ENCODE data around the gene ADCY2.

ADCY2 gene

GRCh38 chr5:7784683-7785380 lies 388.9 kb downstream of the ADCY2 start:
- no peak for DNase-seq (ENCODE audit: low read depth)

GRCh38 chr5:7787770-7788169 lies 391.8 kb downstream of the ADCY2 start:
- DNase-seq (ENCODE audit: low read depth) = no peak

- no peak for DNase-seq (ENCODE audit: low read depth)
Observed at GRCh38 chr5:7789567-7789966, 393.6 kb downstream of the ADCY2 start.

- no peak for DNase-seq (ENCODE audit: low read depth)
Observed at GRCh38 chr5:7793895-7794294, 398.0 kb downstream of the ADCY2 start.

- DNase-seq (ENCODE audit: low read depth) = no peak
Observed at GRCh38 chr5:7794311-7794710, 398.4 kb downstream of the ADCY2 start.

GRCh38 chr5:7794823-7795222 lies 398.9 kb downstream of the ADCY2 start:
- DNase-seq (ENCODE audit: low read depth) = no peak

GRCh38 chr5:7795306-7795705 lies 399.4 kb downstream of the ADCY2 start:
- DNase-seq (ENCODE audit: low read depth) = no peak

- no peak for DNase-seq (ENCODE audit: low read depth)
Observed at GRCh38 chr5:7801891-7802614, 406.1 kb downstream of the ADCY2 start.

- DNase-seq (ENCODE audit: low read depth) = no peak
Observed at GRCh38 chr5:7802855-7803254, 406.9 kb downstream of the ADCY2 start.

- no peak for DNase-seq (ENCODE audit: low read depth)
Observed at GRCh38 chr5:7803937-7804336, 408.0 kb downstream of the ADCY2 start.

- DNase-seq (ENCODE audit: low read depth) = no peak
Observed at GRCh38 chr5:7805379-7805778, 409.4 kb downstream of the ADCY2 start.

- no peak for DNase-seq (ENCODE audit: low read depth)
Observed at GRCh38 chr5:7808998-7809397, 413.1 kb downstream of the ADCY2 start.

GRCh38 chr5:7811715-7812114 lies 415.8 kb downstream of the ADCY2 start:
- DNase-seq (ENCODE audit: low read depth) = no peak

- DNase-seq (ENCODE audit: low read depth) = no peak
Observed at GRCh38 chr5:7813007-7813406, 417.1 kb downstream of the ADCY2 start.

- DNase-seq (ENCODE audit: low read depth) = no peak
Observed at GRCh38 chr5:7813576-7813975, 417.6 kb downstream of the ADCY2 start.

- DNase-seq (ENCODE audit: low read depth) = no peak
Observed at GRCh38 chr5:7814816-7815215, 418.9 kb downstream of the ADCY2 start.

GRCh38 chr5:7815892-7816534 lies 420.1 kb downstream of the ADCY2 start:
- peak; percentile 31 for DNase-seq (ENCODE audit: low read depth)

GRCh38 chr5:7816535-7816901 lies 420.6 kb downstream of the ADCY2 start:
- no peak for DNase-seq (ENCODE audit: low read depth)

- no peak for DNase-seq (ENCODE audit: low read depth)
Observed at GRCh38 chr5:7822449-7822848, 426.5 kb downstream of the ADCY2 start.

GRCh38 chr5:7823594-7823993 lies 427.7 kb downstream of the ADCY2 start:
- DNase-seq (ENCODE audit: low read depth) = no peak

GRCh38 chr5:7824995-7825394 lies 429.1 kb downstream of the ADCY2 start:
- DNase-seq (ENCODE audit: low read depth) = no peak

GRCh38 chr5:7825630-7826029 lies 429.7 kb downstream of the ADCY2 start:
- no peak for DNase-seq (ENCODE audit: low read depth)

- DNase-seq (ENCODE audit: low read depth) = no peak
Observed at GRCh38 chr5:7827610-7828009, 431.7 kb downstream of the ADCY2 start.

All from activated gamma-delta T cell treated with anti-CD3 and anti-CD28 coated beads, Interleukin-2, amount 50 U/mL, for 16 hours (primary cell).